ENCODE measurements around the gene ITGAD.

Gene ITGAD

GRCh38 chr16:31475946-31476302 is 82.8 kb downstream of the ITGAD start:
- no peak for DNase-seq (ENCODE audit: low read depth)

Data from fibroblast of gingiva (primary cell).